K562 (cell line): Measurements from ENCODE around the gene TCF12. TPM values are rescaled to one million over a fixed set of nuclear protein-coding genes. Genes with fewer than 3 reads are reported as not detected.

Experiments used
- ATAC-seq: fragments of 200-7000 bp; cut with Tn5 transposase; 3 replicates; pipeline ENCODE4 v1.9.1; 2020; ENCODE audit warnings: moderate library complexity
- BruUV-seq: library from RNA; stranded (reverse); fragments of 400-500 nt; replicated peaks from 2 replicates; lab custom pipeline; 2021; lab: Mats Ljungman, UMichigan
- CTCF ChIA-PET: fragments of 300-600 bp; formaldehyde crosslinking; extraction: SDS; loops from one replicate; lab custom pipeline; 2021; ENCODE audit warnings: low intra/inter-chr PET ratio; lab: Yijun Ruan, JAX
- POLR2A ChIA-PET: fragments of 300-600, 350-650 bp; sonication (Branson Sonifier 250); formaldehyde crosslinking; extraction: SDS; loops from one replicate; lab custom pipeline; 2021; ENCODE audit warnings: antibody characterized with exemption, inconsistent platforms; lab: Yijun Ruan, JAX
- DNase-seq, 4 experiments: peaks; one replicate each; pipeline versions ENCODE4 v3.0.0 to v3.0.0-alpha.2; 2011 to 2018; ENCODE audit warnings: low spot score in 3 of 4, mixed read lengths in 3 of 4; ENCODE audit errors: extremely low read depth in 1 of 4
- FAIRE-seq: peaks from 2 replicates; lab custom pipeline; 2011; peaks lifted over from hg19 to GRCh38; lab: Jason Lieb, UNC
- H2AFZ ChIP-seq: 2 replicates; pipeline ENCODE4 v1.6.0; 2011; ENCODE audit warnings: low read depth, low read length, control low read depth, inconsistent platforms
- H3K27ac ChIP-seq: fragments of 200-600 bp; 3 replicates; pipeline ENCODE4 v1.8.0; 2011; ENCODE audit warnings: low read depth, mild to moderate bottlenecking, control low read depth, inconsistent platforms, low read length, moderate library complexity, mixed read lengths; ENCODE audit errors: extremely low read depth
- H3K27me3 ChIP-seq, 2 experiments: fragments of 300-600 bp in 1 of 2; 2 replicates in 1 of 2; 3 replicates in 1 of 2; pipeline versions ENCODE4 v1.6.0 to v1.8.0; 2011; ENCODE audit warnings: inconsistent platforms in 2 of 2, low read length in 2 of 2, mild to moderate bottlenecking in 1 of 2, mixed read lengths in 1 of 2, moderate library complexity in 1 of 2; ENCODE audit not compliant: control insufficient read depth in 2 of 2, insufficient read depth in 2 of 2
- H3K36me3 ChIP-seq: fragments of 300-600 bp; 3 replicates; pipeline ENCODE4 v1.8.0; 2011; ENCODE audit warnings: mild to moderate bottlenecking, low read length, inconsistent platforms; ENCODE audit not compliant: control insufficient read depth, insufficient read depth
- H3K4me1 ChIP-seq, 2 experiments: fragments of 200-600 bp in 1 of 2; replicated peaks in 1 of 2; 2 replicates in 1 of 2; 3 replicates in 1 of 2; pipeline versions ENCODE4 v1.5.1 to v1.8.0; 2011; ENCODE audit warnings: inconsistent platforms in 2 of 2, low read length in 2 of 2, mild to moderate bottlenecking in 1 of 2, mixed read lengths in 1 of 2, moderate library complexity in 1 of 2; ENCODE audit not compliant: control insufficient read depth in 2 of 2, insufficient read depth in 2 of 2
- H3K4me2 ChIP-seq: 2 replicates; pipeline ENCODE4 v1.6.1; 2011; ENCODE audit warnings: low read length, control low read depth, inconsistent platforms, mixed read lengths; ENCODE audit not compliant: insufficient read depth
- H3K4me3 ChIP-seq: fragments of 200-600 bp; sonication (generic), shearing (Covaris generic); 2 replicates; pipeline ENCODE4 v1.5.1; 2016; ENCODE audit warnings: control low read depth, inconsistent platforms
- H3K79me2 ChIP-seq: fragments of 200-600 bp; 3 replicates; pipeline ENCODE4 v1.8.0; 2011; ENCODE audit warnings: low read length, inconsistent platforms; ENCODE audit not compliant: control insufficient read depth, insufficient read depth
- H3K9ac ChIP-seq, 2 experiments: 2 replicates each; pipeline versions ENCODE4 v1.6.0 to v1.6.1; 2011; ENCODE audit warnings: low read depth in 2 of 2, low read length in 2 of 2, control low read depth in 1 of 2, inconsistent platforms in 1 of 2, mild to moderate bottlenecking in 1 of 2, mixed read lengths in 1 of 2; ENCODE audit not compliant: insufficient read depth in 1 of 2
- H3K9me1 ChIP-seq: one replicate; pipeline ENCODE4 v1.6.0; 2011; ENCODE audit warnings: inconsistent platforms, mild to moderate bottlenecking, low read length, moderate library complexity; ENCODE audit not compliant: control insufficient read depth, insufficient read depth
- H3K9me3 ChIP-seq: replicated peaks from 2 replicates; pipeline ENCODE4 v1.5.1; 2011; ENCODE audit warnings: low read depth, low read length, inconsistent platforms; ENCODE audit not compliant: control insufficient read depth, insufficient read depth
- H4K20me1 ChIP-seq: replicated peaks from 2 replicates; pipeline ENCODE4 v1.6.1; 2011; ENCODE audit warnings: low read length, inconsistent platforms, mixed read lengths; ENCODE audit not compliant: control insufficient read depth, insufficient read depth
- BMI1 ChIP-seq: fragments of 150-350 bp; IDR thresholded peaks from 2 replicates; pipeline ENCODE4 v1.6.1; 2014; ENCODE audit warnings: low read length
- C11orf30 ChIP-seq: fragments of 450-650 bp; IDR thresholded peaks from 2 replicates; pipeline ENCODE4 v1.6.1; 2016; ENCODE audit warnings: low read depth, mild to moderate bottlenecking
- ILK ChIP-seq: fragments of 450-650 bp; IDR thresholded peaks from 2 replicates; pipeline ENCODE4 v1.6.1; 2016; ENCODE audit warnings: missing genetic modification characterization, low read depth, mild to moderate bottlenecking, missing compliant biosample characterization, moderate library complexity, borderline replicate concordance
- KDM2B ChIP-seq: fragments of 250-450 bp; sonication (Bioruptor Pico); IDR thresholded peaks from 2 replicates; pipeline ENCODE4 v1.8.0; 2021; ENCODE audit warnings: mild to moderate bottlenecking, moderate library complexity
- TFAM ChIP-seq: fragments of 250-450 bp; sonication (Bioruptor Pico); conservative IDR thresholded peaks from 2 replicates; pipeline ENCODE4 v1.5.0; 2021; ENCODE audit warnings: mild to moderate bottlenecking, moderate library complexity
- ZNF253 ChIP-seq: fragments of 250-450 bp; sonication (Bioruptor Pico); conservative IDR thresholded peaks from 2 replicates; pipeline ENCODE4 v1.6.1; 2021; ENCODE audit warnings: mild to moderate bottlenecking
- ZNF316 ChIP-seq: fragments of 450-650 bp; IDR thresholded peaks from 2 replicates; pipeline ENCODE4 v1.6.1; 2016
- ZNF589 ChIP-seq: fragments of 200-800 bp; sonication (Bioruptor generic); IDR thresholded peaks from 2 replicates; pipeline ENCODE4 v1.6.1; 2016; ENCODE audit warnings: low read depth, missing genetic modification characterization, missing compliant biosample characterization
- WGBS: fragments of 100-300 bp; shearing (Covaris generic); methylation state at CpG from one replicate; pipeline ENCODE4 v1.1.6; 2016; ENCODE audit warnings: low coverage, mixed read lengths; ENCODE audit not compliant: insufficient coverage; ENCODE audit errors: missing lambda C conversion rate; 5-methylcytosine and 5-hydroxymethylcytosine counted together
- in situ Hi-C: fragments of 300-500 bp; cut with MboI; formaldehyde crosslinking; loops from 4 replicates; pipeline ENCODE4 v1.15.0; 2018; ENCODE audit warnings: inconsistent platforms, mixed read lengths
- intact Hi-C: fragments of 100-400 bp; cut with micrococcal nuclease; formaldehyde crosslinking; loops from 2 replicates; pipeline ENCODE4 v1.14.2; 2022
- polyA plus RNA-seq, 8 experiments: library from polyadenylated mRNA; depleted of rRNA in 4 of 8; stranded (reverse) in 5 of 8; unstranded in 3 of 8; fragments of >200 nt; fragmentation: Nextera tagmentation in 2 of 8; fragmentation: Illumina TruSeq in 1 of 8; extraction: Ambion mirVana in 2 of 8; extraction: Trizol in 1 of 8; gene quantifications; 2 replicates each; pipeline versions ENCODE4 v1.2.1 to v1.2.3, GENCODE V29; 2011 to 2014; ENCODE audit warnings: inconsistent platforms in 1 of 8, missing spikeins in 1 of 8
- total RNA-seq, 7 experiments: library from RNA; depleted of rRNA in 6 of 7; stranded (reverse); fragments of >200 nt in 6 of 7; fragmentation: Illumina TruSeq in 2 of 7; extraction: Trizol in 2 of 7; gene quantifications; 2 replicates each; pipeline versions ENCODE4 v1.2.1 to v1.2.3, GENCODE V29; 2011 to 2021; ENCODE audit warnings: low replicate concordance in 1 of 7

Gene TCF12
- total and polyA plus RNA-seq, 9 of the 15 experiments (the other 6 are each of a cell fraction or from before 2014, with no cell fraction given): 10.5 to 132 (median 52.9) TPM

DNA sequence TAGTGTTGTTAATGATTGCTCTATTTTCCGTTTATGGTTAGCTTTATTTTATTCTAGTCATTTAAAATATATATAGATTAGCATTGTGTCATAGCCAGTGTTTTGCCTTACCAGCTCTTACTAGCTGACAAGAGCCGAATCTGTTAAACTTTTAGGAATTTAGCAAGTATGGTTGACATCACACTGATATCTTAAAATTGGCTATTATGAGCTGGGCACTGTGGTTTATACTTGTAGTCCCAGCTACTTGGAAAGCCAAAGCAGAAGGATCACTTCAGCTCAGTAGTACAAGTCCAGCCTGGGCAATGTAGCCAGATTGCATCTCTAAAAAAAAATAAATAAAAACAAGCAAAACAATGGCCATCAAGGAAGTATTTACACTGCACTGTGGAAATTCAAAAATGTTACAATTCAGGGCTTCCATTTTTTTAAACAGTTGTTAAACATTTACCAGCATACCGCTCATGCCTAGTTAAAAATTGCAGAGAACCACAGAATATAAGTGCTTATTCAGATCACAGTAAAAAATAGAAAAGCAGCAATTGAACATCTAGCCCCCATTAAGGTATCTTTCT, 249.5 kb downstream of the TCF12 start:
- Histone ChIP-seq H3K4me3 (no peak overlapping the region), H3K9me3 (no peaks in the 10 kb centered on the region), H3K9ac (no peak overlapping the region), H3K4me2 (no peak overlapping the region), H2AFZ (no peak overlapping the region), H3K9me1 (no peaks in the 10 kb centered on the region), H3K79me2 (no peaks in the 10 kb centered on the region), H3K27me3 (no peaks in the 10 kb centered on the region), H3K27ac (no peak overlapping the region), H3K36me3 (peaks cover 25% of the 10 kb centered on the region; the same call in 2 of the 3 replicates), H3K4me1 (no peaks in the 10 kb centered on the region), H4K20me1 (no peaks in the 10 kb centered on the region)
- intact Hi-C loops: no loop called here
- POLR2A ChIA-PET: interaction anchor here (0.7 kb wide), 1 partner anchor 13 kb away, joined by 4 read pairs; no protein-coding TSS in a partner anchor
- DNase-seq (no peak), FAIRE-seq (peak; percentile 15), ATAC-seq (no peak)
- BruUV-seq: no TSS peak
- in situ Hi-C loops: no loop called here
- TF ChIP-seq ZNF589 (CRISPR knock-in tag) (no peak), ILK (tag) (no peak)
- CTCF ChIA-PET: no interaction called here
- WGBS: 89% methylated on average over 3 of the region's 3 CpGs

DNA sequence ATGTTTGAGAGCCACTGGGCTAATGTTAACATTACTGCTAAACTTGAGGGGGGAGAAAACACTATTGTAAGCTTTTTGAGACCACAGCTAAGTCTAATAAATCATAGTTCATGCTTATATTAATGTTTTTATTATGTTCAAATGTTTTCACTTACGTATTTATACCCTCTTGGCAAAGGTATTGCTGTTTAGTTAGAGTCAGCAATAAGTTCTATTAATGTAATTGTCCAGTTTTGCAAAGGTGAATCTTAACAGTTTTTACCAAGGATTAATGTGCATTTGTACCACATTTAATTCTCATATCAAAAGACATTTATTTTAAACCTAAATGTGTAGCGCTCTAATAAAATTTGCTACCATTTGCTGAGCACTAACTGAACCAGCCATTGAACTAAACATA, 251.2 kb downstream of the TCF12 start:
- WGBS: 96% methylated on average over 2 of the region's 2 CpGs

More for the DNA sequence above, 251.2 kb downstream of the TCF12 start:
- BruUV-seq: no TSS peak
- no peaks in the 10 kb centered on the region for H3K9me3 ChIP-seq
- no peaks in the 10 kb centered on the region for H3K9me1 ChIP-seq
- no peaks in the 10 kb centered on the region for H3K79me2 ChIP-seq
- H3K9ac ChIP-seq: no peak overlapping the region
- in situ Hi-C loops (no loop called here), intact Hi-C loops (no loop called here)
- no peak overlapping the region for H2AFZ ChIP-seq
- DNase-seq: no peak
- TF ChIP-seq ZNF253 (CRISPR knock-in tag): no peak
- TF ChIP-seq KDM2B: no peak
- TF ChIP-seq C11orf30: peak; percentile 37; the same call in 1 of the 2 replicates
- no peak for TF ChIP-seq BMI1
- TF ChIP-seq ZNF316: peak; percentile 51; the same call in 1 of the 2 replicates
- no peak for TF ChIP-seq TFAM (CRISPR knock-in tag)
- H3K36me3 ChIP-seq: peaks cover 25% of the 10 kb centered on the region; the same call in 2 of the 3 replicates
- POLR2A ChIA-PET: interaction anchor here (1.6 kb wide), 1 partner anchor 9 kb away, joined by 7 read pairs; no protein-coding TSS in a partner anchor
- no peak overlapping the region for H3K4me2 ChIP-seq
- FAIRE-seq: no peak
- no peaks in the 10 kb centered on the region for H3K4me1 ChIP-seq
- CTCF ChIA-PET: no interaction called here
- H3K27me3 ChIP-seq: no peaks in the 10 kb centered on the region
- no peak overlapping the region for H3K27ac ChIP-seq
- no peak overlapping the region for H3K4me3 ChIP-seq
- no peaks in the 10 kb centered on the region for H4K20me1 ChIP-seq
- no peak for ATAC-seq
